SK-MEL-5 (cell line): ENCODE results near the gene SOX1. TPM values are rescaled to one million over a fixed set of nuclear protein-coding genes. Genes with fewer than 3 reads are reported as not detected.

Experiments
- DNase-seq: peaks from one replicate; pipeline ENCODE4 v3.0.0-alpha.2; 2016; ENCODE audit warnings: low read depth, low spot score
- in situ Hi-C: cut with HindIII; loops from 2 replicates; pipeline ENCODE4 v1.10.0; 2016; ENCODE audit warnings: low sequenced_read_pairs, high pct_unique_total_duplicates, low pct_unique_long_range_greater_than_20kb
- small RNA-seq, 2 experiments: library from RNA; depleted of rRNA; stranded (forward); fragments of <200 nt; gene quantifications; one replicate each; pipeline ENCODE3, GENCODE V24; 2014
- total RNA-seq: library from RNA; depleted of rRNA; stranded (reverse); fragments of >200 nt; shearing (Covaris generic); gene quantifications from 2 replicates; pipeline ENCODE4 v1.2.3, GENCODE V29; 2014

Gene SOX1
- total RNA-seq, 1 experiment from 2014 or later: not detected

DNA sequence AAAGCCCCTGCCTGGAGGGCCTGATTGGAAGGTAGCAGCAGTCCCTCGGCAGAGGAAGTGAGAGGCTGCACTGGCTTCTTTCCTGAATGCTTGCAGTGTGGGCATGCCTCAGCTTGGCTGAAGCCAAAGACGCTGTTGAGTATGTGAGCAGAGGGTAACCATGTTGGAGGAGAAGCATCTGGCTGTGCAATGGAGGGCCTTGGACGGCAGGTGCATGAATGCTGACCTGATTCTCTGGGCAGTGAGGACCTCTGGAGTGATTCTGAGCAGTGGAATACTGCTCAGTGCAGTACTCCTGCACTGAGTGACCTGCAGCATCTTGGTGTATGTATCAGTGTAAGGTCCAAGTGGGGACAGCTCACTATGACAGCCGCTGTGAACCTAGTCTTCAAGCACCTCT lies 46.9 kb downstream of the SOX1 start:
- DNase-seq: no peak
- in situ Hi-C loops: no loop called here

- no peak for DNase-seq
- in situ Hi-C loops: no loop called here
Measured at GRCh38 chr13:112114391-112114790, 47.4 kb downstream of the SOX1 start.

DNA sequence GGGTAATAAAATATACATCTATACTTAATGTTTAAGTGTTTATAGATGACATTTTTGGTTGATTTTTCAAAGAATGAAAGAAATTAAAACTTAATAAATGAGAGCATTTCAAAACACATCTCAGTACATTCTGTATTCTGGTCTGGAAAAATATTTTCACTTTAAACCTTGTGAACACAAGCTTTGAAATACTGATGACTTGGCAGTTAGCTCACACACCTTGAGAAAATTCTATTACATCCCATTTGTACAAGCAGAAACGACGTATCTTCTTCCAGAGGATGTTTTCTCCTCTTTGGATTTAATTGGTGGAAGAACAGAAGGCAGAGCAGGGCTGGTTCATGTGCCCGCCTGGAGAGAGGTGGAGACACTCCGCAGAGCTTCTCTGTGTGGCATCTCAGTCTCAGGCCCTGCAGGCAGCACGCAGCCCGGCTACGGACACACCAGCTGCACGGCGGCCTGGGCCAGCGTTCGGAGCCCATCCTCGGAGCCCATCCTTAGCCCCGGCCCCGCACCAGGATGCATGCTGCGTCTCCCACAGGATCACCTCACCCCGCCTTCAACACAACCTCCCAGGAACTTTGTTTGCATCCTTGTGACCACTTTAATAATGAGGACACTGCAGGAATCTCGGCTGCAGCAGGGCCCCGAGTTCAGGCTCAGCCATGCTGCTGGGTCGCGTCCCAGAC lies 48.6 kb downstream of the SOX1 start:
- in situ Hi-C loops: no loop called here

GRCh38 chr13:112116187-112116950 lies 49.4 kb downstream of the SOX1 start:
- in situ Hi-C loops: no loop called here
- DNase-seq: no peak

More for the DNA sequence above, 48.6 kb downstream of the SOX1 start:
- no peak for DNase-seq

DNA sequence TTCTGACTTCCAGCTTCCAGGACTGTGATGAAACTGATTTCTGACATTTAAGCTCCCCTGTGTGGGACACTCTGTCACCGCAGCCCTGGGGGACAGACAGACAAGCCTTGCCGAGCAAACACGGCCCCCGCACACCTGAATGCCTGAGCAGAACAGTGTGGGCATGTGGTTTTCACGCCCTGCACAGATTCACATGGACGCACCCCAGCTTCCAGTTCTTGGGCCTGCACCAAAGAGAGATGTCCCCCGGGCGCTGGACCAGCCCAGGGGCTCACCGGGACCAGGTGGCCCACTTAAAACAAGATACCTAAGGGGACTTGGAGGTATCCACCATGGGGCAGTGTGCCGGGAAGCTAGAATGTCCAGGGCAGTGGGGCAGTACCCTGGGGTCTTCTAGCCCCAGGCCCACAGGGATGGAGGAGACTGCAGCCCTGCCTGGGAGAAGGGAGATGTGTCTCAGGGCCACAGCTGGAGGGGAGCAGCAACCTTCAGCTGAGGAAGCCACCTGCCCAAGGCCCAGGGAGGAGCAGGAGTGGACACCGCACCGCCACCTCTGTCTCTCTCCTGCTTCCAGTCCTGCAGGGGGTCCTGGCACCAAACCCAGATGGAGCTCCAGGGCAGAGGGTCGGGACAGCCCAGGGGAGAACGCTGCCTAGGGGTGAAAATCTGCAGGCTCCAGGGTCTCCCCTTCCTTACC lies 50.5 kb downstream of the SOX1 start:
- in situ Hi-C loops: no loop called here
- no peak for DNase-seq

- in situ Hi-C loops: no loop called here
Measured at GRCh38 chr13:112117955-112118302, 51.0 kb downstream of the SOX1 start.

GRCh38 chr13:112118451-112119064 lies 51.6 kb downstream of the SOX1 start:
- DNase-seq: no peak
- in situ Hi-C loops: no loop called here

More at GRCh38 chr13:112117955-112118302, 51.0 kb downstream of the SOX1 start:
- DNase-seq: no peak

- in situ Hi-C loops: no loop called here
- no peak for DNase-seq
Measured at GRCh38 chr13:112119192-112120030, 52.5 kb downstream of the SOX1 start.

DNA sequence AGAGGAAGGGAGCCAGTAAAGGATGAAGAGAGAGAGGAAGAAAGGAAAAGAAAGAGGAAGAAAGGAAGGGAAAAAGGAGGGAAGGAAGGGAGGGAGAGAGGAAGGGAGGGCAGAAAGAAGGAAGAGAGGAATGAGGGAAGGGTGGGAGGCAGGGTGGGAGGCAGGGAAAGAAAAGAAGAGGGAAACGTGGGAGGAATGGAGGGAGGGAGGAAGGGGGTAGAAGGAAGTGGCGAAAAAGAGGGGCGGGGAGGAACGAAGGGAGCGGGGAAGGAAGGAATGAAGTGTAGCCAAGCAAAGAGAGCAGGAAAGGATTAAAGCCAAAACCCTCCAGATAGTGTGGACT lies 53.1 kb downstream of the SOX1 start:
- DNase-seq: no peak

More for the DNA sequence above, 53.1 kb downstream of the SOX1 start:
- in situ Hi-C loops: no loop called here

Small RNAs within 50 kb of the gene (small RNA-seq; reads per million reads assigned to genes)
- gene RF00287: 0 to 0.64 reads per million in 2 experiments
